ENCODE measurements around the gene ZFX.

GRCh38 chrX:24216827-24217226, 67.3 kb downstream of the ZFX start:
- no peak for TF ChIP-seq CTCF (IDR thresholded peaks at IDR 0.05 in 4 of 5, conservative IDR thresholded peaks at IDR 0.05 in 1 of 5)
- TF ChIP-seq POLR2A (IDR thresholded peaks at IDR 0.05), result no peak
